ENCODE results near the gene ZWILCH.
A peak's percentile ranks its signal among the peaks of the same experiment; 100 is the strongest.
"Not testable (repeated sequence)": the region's sequence is repeated elsewhere in the genome, so short reads cannot be mapped to it uniquely, and the experiment has no call there.

ZWILCH gene

DNA sequence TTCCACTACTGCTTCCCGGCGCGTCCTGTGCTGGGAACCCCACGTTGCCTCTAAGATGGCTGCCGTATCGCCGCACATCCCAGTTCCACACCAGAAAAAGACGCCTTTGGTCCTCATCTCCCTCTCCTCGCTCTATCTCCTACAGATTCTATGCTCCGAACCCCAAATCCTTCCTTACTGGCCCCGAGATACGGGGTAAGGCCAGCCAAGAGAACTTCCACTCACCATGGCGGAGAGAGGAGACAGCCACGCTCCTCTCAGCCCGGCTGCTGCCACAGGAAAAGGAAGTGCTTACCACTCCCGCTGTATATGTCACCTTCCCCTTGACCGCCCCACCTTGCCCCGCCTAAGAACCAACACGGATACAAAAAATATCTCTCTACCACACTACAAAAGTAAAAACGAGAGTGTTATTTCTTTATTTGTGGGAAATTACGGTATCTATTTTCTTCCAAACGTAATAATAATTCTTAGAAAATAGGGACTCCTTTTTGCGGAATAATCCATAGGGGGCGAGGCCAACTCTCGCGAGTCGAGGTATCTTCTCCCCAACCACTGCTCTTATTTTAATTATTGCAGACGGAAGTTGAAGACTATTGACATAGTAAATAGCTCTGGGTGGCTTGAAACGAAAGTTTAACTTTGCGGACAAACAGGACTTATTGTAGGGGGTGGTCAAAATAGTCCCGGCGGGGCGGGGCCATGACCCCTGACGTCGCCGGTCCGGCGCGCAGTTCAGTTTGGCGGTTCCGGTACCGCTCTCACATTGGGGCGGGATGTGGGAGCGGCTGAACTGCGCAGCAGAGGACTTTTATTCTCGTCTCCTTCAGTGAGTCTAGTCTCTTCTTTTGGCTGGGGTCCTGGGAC is at the start of gene ZWILCH, which contains the start of gene RPL4:
Gene ZWILCH (plus strand): TSS at position 764 of the 867 bp plus-strand sequence. CDS start 13 bp downstream, at position 777.
Gene RPL4 (minus strand): TSS at position 293 of the 867 bp plus-strand sequence. CDS start 65 bp downstream, at position 228.
- Histone ChIP-seq H2AFZ (ENCODE audit: low read length, unreplicated experiment) (peak within 1 kb of the TSS; percentile 84), H3K36me3 (ENCODE audit: insufficient read depth, low read length) (peaks cover 41% of the 10 kb centered on the region), H3K79me2 (ENCODE audit: control insufficient read depth, insufficient read depth, low read length, unreplicated experiment) (peaks cover 86% of the 10 kb centered on the region), H3K4me1 (ENCODE audit: control insufficient read depth, insufficient read depth, low read length, unreplicated experiment) (peaks cover 29% of the 10 kb centered on the region), H3K27ac (ENCODE audit: low read depth, low read length) (peak within 1 kb of the TSS; percentile 95), H3K4me3 (ENCODE audit: low read depth, low read length) (peak within 1 kb of the TSS; percentile 97), H3K27me3 (ENCODE audit: insufficient read depth, low read length) (no peaks in the 10 kb centered on the region)

GRCh38 chr15:66456211-66456610 is 48.9 kb upstream of the ZWILCH start:
- Histone ChIP-seq H3K79me2 (ENCODE audit: control insufficient read depth, insufficient read depth, low read length, unreplicated experiment) (peaks cover 8% of the 10 kb centered on the region), H3K36me3 (ENCODE audit: insufficient read depth, low read length) (peaks cover 5% of the 10 kb centered on the region; the same call in 1 of the 2 replicates)

GRCh38 chr15:66459818-66460615 is 45.1 kb upstream of the ZWILCH start:
- H3K36me3 ChIP-seq (ENCODE audit: insufficient read depth, low read length): peaks cover 9% of the 10 kb centered on the region; the same call in 1 of the 2 replicates
- peaks cover 8% of the 10 kb centered on the region for H3K79me2 ChIP-seq (ENCODE audit: control insufficient read depth, insufficient read depth, low read length, unreplicated experiment)
- H2AFZ ChIP-seq (ENCODE audit: low read length, unreplicated experiment): no peak overlapping the region
- peaks cover 27% of the 10 kb centered on the region for H3K4me1 ChIP-seq (ENCODE audit: control insufficient read depth, insufficient read depth, low read length, unreplicated experiment)
- H3K27me3 ChIP-seq (ENCODE audit: insufficient read depth, low read length): no peaks in the 10 kb centered on the region
- H3K4me3 ChIP-seq (ENCODE audit: low read depth, low read length): no peak overlapping the region
- no peak overlapping the region for H3K27ac ChIP-seq (ENCODE audit: low read depth, low read length)

More at GRCh38 chr15:66456211-66456610, 48.9 kb upstream of the ZWILCH start:
- peak overlapping the region; percentile 53 for H3K27ac ChIP-seq (ENCODE audit: low read depth, low read length)
- H3K27me3 ChIP-seq (ENCODE audit: insufficient read depth, low read length): no peaks in the 10 kb centered on the region
- H2AFZ ChIP-seq (ENCODE audit: low read length, unreplicated experiment): no peak overlapping the region
- no peak overlapping the region for H3K4me3 ChIP-seq (ENCODE audit: low read depth, low read length)
- peaks cover 38% of the 10 kb centered on the region for H3K4me1 ChIP-seq (ENCODE audit: control insufficient read depth, insufficient read depth, low read length, unreplicated experiment)

- H3K27ac ChIP-seq (ENCODE audit: low read depth, low read length); H3K27me3 ChIP-seq (ENCODE audit: insufficient read depth, low read length); H3K79me2 ChIP-seq (ENCODE audit: control insufficient read depth, insufficient read depth, low read length, unreplicated experiment); H2AFZ ChIP-seq (ENCODE audit: low read length, unreplicated experiment); H3K36me3 ChIP-seq (ENCODE audit: insufficient read depth, low read length); H3K4me3 ChIP-seq (ENCODE audit: low read depth, low read length): not testable (repeated sequence)
- peaks cover 15% of the 10 kb centered on the region for H3K4me1 ChIP-seq (ENCODE audit: control insufficient read depth, insufficient read depth, low read length, unreplicated experiment)
Observed at GRCh38 chr15:66461294-66461693, 43.8 kb upstream of the ZWILCH start.

- Histone ChIP-seq H3K4me3 (ENCODE audit: low read depth, low read length) (no peak overlapping the region), H3K27me3 (ENCODE audit: insufficient read depth, low read length) (no peaks in the 10 kb centered on the region), H3K36me3 (ENCODE audit: insufficient read depth, low read length) (peaks cover 9% of the 10 kb centered on the region; the same call in 1 of the 2 replicates), H3K79me2 (ENCODE audit: control insufficient read depth, insufficient read depth, low read length, unreplicated experiment) (peaks cover 8% of the 10 kb centered on the region), H2AFZ (ENCODE audit: low read length, unreplicated experiment) (no peak overlapping the region), H3K4me1 (ENCODE audit: control insufficient read depth, insufficient read depth, low read length, unreplicated experiment) (peaks cover 9% of the 10 kb centered on the region), H3K27ac (ENCODE audit: low read depth, low read length) (no peak overlapping the region)
Observed at GRCh38 chr15:66461917-66462316, 43.2 kb upstream of the ZWILCH start.

GRCh38 chr15:66462627-66463026 is 42.5 kb upstream of the ZWILCH start:
- Histone ChIP-seq H3K4me3 (ENCODE audit: low read depth, low read length) (no peak overlapping the region), H3K27me3 (ENCODE audit: insufficient read depth, low read length) (no peaks in the 10 kb centered on the region), H3K4me1 (ENCODE audit: control insufficient read depth, insufficient read depth, low read length, unreplicated experiment) (peaks cover 9% of the 10 kb centered on the region), H3K27ac (ENCODE audit: low read depth, low read length) (no peak overlapping the region), H2AFZ (ENCODE audit: low read length, unreplicated experiment) (no peak overlapping the region), H3K36me3 (ENCODE audit: insufficient read depth, low read length) (peaks cover 9% of the 10 kb centered on the region; the same call in 1 of the 2 replicates), H3K79me2 (ENCODE audit: control insufficient read depth, insufficient read depth, low read length, unreplicated experiment) (peaks cover 8% of the 10 kb centered on the region)

- H3K27me3 ChIP-seq (ENCODE audit: insufficient read depth, low read length); H2AFZ ChIP-seq (ENCODE audit: low read length, unreplicated experiment); H3K27ac ChIP-seq (ENCODE audit: low read depth, low read length); H3K79me2 ChIP-seq (ENCODE audit: control insufficient read depth, insufficient read depth, low read length, unreplicated experiment); H3K36me3 ChIP-seq (ENCODE audit: insufficient read depth, low read length); H3K4me1 ChIP-seq (ENCODE audit: control insufficient read depth, insufficient read depth, low read length, unreplicated experiment); H3K4me3 ChIP-seq (ENCODE audit: low read depth, low read length): not testable (repeated sequence)
Observed at GRCh38 chr15:66465294-66465693, 39.8 kb upstream of the ZWILCH start.

- H3K36me3 ChIP-seq (ENCODE audit: insufficient read depth, low read length); H3K4me3 ChIP-seq (ENCODE audit: low read depth, low read length); H3K27me3 ChIP-seq (ENCODE audit: insufficient read depth, low read length); H3K27ac ChIP-seq (ENCODE audit: low read depth, low read length); H3K79me2 ChIP-seq (ENCODE audit: control insufficient read depth, insufficient read depth, low read length, unreplicated experiment); H2AFZ ChIP-seq (ENCODE audit: low read length, unreplicated experiment); H3K4me1 ChIP-seq (ENCODE audit: control insufficient read depth, insufficient read depth, low read length, unreplicated experiment): not testable (repeated sequence)
Observed at GRCh38 chr15:66467162-66468040, 37.7 kb upstream of the ZWILCH start.

DNA sequence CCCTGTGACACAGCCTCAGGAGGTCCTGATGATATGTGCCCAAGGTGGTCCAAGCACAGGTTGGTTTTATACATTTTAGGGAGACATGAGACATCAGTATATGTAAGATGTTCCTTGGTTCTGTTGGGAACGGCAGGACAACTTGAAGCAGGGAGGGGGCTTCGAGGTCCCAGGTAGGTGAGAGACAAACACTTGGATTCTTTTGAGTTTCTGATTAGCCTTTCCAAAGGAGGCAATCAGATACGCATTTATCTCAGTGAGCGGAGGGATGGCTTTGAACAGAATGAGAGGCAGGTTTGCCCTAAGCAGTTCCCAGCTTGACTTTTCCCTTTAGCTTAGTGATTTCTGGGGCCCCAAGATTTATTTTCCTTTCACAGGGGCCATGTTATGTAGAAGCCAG is 34.3 kb upstream of the ZWILCH start:
- H3K4me3 ChIP-seq (ENCODE audit: low read depth, low read length); H3K27ac ChIP-seq (ENCODE audit: low read depth, low read length); H2AFZ ChIP-seq (ENCODE audit: low read length, unreplicated experiment); H3K36me3 ChIP-seq (ENCODE audit: insufficient read depth, low read length); H3K27me3 ChIP-seq (ENCODE audit: insufficient read depth, low read length); H3K79me2 ChIP-seq (ENCODE audit: control insufficient read depth, insufficient read depth, low read length, unreplicated experiment): not testable (repeated sequence)
- H3K4me1 ChIP-seq (ENCODE audit: control insufficient read depth, insufficient read depth, low read length, unreplicated experiment): peaks cover 11% of the 10 kb centered on the region
